HG03520 (cell line): ENCODE data around the gene ARID5B.

Experiments
- ATAC-seq: cut with Tn5 transposase; IDR thresholded peaks from one replicate; pipeline ENCODE4 v1.9.1; 2021; ENCODE audit warnings: mild to moderate bottlenecking, moderate library complexity; ENCODE audit not compliant: unreplicated experiment

ARID5B gene

DNA sequence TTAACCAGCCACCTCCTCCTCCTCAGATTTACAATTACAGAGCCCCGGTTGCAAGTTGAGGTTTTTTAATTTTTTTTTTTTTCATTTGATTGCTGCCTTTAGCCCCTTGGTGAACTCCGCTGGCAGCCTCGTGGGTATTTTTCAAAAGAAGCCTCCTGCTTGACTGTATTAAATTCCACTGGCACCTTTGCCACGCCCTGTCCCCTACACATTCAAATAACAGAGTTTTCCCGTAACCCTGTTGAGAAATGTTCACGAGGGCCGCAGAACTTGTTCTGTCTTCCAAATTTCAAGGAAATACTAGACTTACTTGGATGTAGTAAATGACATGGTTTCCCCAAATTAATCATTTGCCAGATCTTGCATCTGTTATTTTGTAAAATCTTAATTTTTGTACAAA is 167.0 kb downstream of the ARID5B start:
- no peak for ATAC-seq

DNA sequence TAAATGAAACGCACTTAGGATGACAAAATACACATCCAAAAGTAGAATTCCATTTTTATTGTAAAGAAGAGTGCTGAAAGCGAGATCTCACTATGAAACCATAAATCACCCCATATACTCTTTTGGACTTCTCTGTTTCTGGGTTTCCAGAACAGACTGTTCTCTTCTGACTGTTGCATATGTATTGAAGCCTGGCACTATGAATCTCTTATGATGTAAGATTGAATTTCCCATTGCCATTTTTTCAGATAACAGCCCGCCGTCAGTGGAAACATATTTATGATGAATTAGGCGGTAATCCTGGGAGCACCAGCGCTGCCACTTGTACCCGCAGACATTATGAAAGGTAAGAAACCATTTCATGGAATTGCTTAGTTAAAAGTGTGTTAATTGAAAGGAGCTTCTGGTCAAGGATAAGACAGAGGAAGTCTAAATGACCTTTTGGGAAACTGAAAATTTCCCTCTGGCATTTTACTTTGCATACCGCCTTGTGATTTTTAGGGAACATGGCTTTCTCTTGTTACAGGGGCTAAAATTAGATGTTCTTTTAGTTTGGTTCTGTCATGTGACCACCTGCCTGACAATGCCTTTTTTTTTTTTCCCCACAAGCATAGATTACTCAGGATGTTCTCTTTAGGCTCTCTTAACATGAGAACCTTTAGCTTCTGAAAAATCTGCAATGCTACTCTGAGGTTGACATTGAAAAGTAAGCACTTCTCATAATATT is 168.1 kb downstream of the ARID5B start:
- no peak for ATAC-seq

DNA sequence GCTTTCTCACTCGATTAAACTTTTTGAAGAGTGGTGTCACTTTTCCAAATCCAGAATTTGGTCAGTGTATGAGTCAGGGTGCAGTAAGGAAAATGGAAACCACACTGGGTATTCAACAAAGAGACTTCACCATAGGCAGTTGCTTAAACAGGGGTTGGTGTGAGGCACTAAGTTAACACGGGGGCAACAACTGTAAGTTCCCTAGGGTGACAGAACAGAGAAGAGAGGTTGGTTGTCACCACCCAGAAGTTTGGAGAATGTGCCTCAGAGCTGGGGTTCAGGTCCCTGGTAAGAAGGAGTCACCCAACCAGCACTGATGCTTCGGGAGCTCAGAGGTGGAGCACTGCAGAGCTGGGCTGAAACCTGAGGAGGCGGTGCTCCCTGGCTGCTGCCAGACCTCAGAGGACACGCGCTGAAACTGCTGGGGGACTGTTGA is 170.4 kb downstream of the ARID5B start:
- no peak for ATAC-seq

DNA sequence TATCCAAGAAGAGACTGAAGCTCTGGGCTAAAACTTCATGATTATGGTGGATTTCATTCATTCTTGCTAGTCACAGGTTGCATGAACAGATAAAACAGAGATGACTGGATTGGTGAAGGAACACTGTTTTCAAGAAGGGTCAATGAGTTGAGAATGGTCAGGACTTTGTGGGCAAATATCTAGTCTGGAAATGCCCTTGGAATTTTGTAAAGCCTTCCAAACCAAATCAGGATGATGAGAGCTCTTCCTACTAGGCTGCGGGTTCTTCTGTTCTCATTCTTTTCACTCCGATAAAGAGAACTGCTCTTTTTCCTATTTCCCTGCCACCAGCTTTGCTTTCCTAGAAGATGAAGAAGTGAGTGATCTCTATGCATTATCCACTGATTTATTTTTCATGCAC is 171.4 kb downstream of the ARID5B start:
- ATAC-seq = no peak

DNA sequence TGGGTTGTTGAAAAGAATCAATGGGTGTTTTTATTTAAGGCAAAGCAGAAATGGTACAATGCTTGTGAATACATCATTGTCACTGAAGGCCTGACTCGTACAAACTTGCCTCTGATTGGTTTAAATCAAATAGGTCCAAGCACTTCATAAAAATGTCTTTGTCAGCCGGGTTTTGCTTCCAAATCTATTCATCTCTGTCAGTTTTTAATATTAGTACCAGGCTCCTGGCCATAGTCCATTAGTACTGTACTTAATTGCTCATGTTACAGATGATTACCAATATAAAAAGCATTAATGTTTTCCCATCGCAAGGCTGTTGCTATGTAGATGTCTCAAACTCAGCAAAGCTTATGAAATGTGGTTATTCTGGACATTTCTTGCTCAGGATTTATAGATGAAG is 171.9 kb downstream of the ARID5B start:
- no peak for ATAC-seq

DNA sequence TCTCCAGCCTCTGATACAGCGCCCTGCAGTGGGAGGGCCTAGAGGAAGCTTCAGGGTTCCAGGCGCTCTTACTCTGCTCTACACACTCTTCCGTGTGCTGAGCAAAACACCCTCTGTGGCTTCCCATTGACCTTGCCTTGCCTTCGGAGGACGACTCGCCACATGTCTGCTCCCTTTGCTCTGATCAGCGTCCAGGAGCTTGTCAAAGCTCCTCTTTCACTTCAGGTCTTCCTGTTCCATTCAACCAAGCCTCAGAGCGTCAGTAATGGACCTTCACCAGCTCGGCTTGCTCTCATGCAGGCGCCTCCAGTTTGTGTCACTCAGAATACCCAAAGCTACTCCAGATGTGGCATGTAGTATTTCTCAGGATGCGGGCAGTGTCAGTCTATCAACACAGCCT is 173.9 kb downstream of the ARID5B start:
- no peak for ATAC-seq

DNA sequence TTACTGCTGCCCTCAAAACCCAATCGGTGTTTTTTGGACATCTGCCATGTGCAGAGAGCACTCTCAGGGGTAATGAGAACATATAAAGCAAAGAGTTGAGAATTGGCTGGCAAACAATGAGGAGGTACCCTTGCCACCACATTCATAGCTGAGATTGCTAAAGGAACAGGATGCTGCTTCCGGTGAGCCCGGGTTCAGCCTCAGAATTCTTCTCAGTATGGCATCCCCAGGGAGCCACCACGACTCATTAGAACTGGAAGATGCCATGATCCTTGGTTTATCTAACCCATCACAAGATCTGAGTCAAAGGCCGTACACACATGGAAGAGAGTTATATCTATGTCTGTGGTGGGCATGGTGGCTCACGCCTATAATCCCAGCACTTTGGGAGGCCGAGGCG is 174.4 kb downstream of the ARID5B start:
- no peak for ATAC-seq

DNA sequence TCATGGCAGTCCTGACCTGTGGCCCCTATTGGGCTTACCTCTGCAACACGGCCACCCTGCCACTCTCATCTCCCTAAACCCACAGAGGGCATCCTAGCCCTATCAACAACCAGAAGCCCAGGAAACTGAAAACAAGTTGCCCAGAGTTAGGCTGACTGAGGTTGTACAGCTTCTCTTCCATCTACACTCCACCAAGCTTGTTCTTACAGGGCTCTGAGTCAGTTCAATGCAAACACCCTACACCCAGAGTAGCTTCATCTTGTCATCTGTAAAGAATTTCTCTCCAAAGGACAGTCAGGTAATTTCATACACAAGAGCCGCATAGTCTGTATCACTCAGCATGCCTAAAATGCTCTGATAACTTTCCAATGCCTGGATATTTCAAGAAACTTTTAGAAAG is 175.4 kb downstream of the ARID5B start:
- no peak for ATAC-seq

DNA sequence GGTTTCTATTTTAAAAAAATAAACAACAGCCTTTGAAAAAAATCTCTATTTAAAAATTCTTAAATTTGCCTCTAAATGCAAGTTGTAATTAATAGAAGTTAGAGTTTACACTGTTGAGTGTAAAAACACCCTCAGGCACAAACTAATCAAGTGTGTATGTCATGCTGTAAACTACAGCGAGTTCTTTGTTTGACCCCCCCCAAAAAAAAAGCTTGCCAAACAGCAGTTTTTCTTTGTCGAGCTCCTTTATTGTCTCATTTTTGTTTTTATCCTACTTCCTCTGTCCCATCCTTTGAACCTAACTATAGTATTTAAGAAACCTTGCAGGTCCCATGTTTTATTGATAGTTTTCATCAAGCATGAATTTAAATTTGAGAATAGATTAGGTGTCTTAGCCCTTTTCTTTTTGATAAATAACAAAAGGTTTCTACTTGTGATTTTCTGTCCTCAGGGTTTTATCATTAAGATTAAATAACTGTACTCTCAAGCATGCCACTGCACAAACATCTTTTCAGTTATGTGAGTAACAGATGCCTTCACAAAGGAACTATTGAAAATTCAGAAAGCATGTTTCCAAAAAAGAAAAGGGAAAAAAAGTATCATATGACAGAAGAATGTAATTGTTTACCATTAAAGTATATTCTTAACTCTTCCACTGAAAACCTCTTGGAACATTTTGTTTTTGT is 176.0 kb downstream of the ARID5B start:
- ATAC-seq = no peak

DNA sequence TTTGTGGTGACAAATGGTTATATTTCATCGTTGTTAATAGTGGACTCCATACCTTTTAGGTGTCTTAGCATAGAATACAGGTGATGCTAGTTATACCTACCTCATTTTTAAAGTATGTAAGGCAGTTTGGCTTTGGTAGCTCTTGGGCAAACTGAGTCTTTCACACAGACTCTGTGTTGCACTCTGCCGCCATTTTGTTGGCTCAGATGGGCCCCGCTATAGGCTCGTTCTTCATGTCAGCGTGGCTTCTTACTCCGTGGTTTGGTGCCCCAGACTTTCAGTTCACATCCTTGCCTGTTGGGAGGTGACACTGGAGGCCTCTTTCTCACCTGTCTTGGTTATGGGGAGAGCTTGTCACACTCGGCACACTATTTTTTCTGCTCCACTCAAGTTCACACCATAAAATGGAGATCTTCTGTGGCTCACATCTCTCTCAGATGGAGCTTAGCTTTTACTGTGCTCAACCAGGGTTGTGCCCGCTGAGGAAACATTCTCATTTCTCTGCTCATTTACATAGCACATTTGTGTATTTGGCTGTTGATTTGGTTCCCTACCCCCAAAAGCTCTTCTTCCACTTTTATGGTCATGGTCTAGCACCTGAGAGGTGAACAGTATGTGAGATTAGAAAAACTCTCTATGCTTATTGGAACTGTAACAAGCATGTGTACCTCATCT is 178.5 kb downstream of the ARID5B start:
- peak; percentile 67 for ATAC-seq

DNA sequence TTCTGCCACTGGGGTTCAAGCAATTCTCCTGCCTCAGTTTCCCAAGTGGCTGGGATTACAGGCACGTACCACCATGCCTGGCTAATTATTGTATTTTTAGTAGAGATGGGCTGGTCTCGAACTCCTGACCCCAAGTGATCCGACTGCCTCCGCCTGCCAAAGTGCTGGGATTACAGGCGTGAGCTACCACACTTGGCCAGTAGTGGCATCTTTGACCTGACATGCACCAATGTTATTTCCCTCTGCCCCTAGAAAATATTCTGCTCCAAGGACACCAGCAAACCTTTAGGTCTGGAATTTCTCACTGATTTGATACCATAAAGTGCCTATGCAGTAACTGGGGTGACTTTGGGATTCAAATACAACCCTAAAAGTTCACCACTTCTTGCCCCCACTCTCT is 179.4 kb downstream of the ARID5B start:
- ATAC-seq = no peak

DNA sequence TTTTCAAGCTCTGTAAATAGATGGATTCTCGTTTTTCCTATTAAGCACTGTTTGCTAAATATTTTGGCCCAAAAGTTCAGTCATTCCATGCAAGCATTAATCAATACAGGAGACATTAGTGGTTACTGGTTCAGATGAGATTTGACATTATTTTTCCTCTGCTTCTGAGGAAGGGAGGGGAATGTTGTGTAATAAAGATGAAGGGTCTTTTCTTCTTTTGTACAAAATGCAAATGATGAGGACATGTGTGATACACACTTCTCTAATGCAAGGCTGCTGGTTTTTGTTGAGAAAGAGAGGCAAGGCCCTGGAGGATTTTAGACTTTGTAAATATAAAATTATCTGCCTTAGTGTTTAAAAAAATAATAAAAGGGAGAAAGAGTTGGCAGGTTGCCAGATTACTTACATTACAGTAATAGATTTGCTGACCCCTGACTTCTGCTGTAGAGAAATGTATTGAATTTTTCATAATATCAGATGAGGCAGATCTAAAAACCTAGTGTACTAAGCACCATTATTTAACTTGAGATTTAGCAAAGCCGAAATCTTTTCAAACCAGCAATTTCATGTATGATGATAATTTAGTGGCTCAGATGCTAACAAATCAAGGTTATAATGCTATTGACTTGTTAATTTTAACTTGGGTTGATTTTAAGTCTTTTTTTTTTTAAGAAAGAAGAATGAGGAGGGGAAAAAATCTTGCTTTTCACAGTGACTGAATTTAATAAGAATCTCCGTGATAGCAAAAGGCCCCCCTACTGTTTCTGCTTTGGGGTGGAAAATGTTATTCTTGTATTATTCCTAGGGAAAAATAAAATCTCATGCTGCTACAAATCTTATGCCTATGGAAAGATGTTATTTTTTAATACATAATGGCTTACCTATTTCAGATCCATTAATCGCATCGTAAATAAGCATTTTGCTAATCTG is 180.1 kb downstream of the ARID5B start:
- ATAC-seq = no peak

DNA sequence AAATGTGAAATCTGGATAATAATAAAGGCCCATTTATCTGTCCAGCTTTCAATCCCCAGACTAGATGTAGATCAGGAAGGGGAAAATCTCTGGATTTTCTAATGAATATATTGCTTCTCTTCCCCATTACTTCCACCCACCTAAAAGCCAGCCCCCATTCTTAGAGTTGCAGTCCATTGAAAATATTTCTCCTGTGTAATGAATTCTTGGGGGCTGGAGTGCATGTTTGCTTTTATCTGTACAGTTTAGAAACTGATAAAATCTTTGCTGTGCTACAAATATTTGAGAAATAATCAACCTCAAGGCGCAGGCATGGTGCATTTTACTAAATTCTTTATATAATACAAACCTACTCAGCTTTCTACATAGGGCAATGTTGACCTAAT is 180.8 kb downstream of the ARID5B start:
- no peak for ATAC-seq

DNA sequence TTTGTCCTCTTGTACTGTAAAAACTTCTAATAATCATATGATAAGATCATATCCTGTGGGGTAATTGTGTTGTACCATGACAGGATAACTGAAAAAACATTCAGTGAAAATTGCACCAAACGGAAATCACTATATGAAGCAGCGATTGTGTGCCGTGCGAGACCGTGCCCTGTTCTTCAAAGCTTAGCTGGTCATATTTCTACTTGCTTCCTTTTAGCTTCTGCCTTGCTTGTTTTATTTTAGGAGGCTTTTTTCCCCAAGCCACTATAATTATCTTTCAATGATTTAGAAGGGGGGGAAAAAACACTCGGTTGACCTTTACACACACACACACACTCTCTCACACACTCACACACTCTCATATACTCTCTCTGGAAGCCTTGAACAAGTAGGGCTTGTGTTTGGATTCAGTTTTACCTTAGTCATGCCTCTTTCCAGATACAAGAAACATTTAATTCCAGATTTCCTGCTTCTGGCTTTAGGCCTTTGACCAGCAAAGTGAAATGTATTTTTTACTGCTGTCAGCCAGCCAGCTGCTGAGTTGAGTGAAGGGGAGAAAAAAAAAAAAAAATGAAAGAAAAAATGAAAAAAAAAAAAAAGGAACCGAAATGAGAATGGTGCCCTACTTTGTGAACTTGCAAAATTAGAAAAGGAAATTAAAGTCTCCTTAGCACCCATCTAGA is 181.4 kb downstream of the ARID5B start:
- peak; percentile 42 for ATAC-seq

DNA sequence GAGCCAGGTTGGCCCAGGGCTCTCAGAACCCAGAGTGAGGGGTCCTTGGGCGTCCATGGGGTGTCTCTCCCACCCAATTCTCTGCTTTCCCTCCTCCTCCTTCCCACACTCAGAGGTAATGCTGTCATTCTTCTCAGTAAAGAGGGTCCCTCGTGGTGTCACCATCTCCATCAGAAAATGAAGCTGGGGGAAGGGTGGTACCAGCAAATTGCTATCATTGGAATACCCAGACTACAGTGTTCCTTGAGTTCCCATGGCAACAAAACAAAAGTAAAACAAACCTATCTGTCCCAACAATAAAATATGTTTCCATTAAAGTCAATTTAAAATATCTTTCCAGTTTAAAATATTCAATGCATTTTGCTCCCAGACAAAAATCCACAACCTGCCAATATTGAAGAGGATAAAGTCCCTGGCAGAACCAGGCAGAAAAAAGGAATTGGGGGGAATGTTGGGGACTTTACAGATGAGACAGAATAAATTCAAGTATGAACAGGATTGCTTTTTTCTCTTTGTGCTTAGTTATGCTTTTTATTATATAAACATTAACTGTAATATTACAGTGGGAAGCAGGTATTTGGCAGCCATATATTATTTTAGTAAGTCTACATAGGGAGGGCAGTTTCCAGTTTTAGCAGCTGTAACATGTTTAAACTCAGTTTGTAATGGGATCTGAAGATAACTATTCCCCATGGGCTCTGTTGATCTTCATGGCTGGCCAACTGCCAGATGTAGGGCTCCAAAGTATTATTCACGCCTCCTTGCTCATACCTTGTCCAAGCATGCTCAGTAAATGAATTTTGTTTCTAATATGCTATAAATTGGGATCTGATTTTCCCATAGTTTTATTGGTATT is 182.1 kb downstream of the ARID5B start:
- no peak for ATAC-seq

DNA sequence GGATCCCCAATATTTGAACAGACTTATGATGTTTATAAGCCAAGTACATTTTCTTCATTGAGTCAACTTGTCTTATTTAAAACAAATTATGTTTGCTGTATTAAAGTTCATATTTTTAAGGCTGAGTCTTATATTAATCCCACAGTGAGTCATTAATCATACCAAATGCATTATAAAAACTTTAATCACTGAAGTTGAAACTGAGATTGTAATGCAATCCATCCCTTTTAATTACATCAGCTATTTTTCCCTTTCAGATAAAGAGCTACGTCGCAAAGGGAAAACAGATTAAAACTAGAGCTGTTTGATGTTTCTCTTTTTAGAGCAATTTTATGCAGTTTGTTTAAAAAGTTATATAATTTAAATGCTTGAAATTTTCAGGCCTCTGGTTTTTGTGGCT is 183.0 kb downstream of the ARID5B start:
- no peak for ATAC-seq

DNA sequence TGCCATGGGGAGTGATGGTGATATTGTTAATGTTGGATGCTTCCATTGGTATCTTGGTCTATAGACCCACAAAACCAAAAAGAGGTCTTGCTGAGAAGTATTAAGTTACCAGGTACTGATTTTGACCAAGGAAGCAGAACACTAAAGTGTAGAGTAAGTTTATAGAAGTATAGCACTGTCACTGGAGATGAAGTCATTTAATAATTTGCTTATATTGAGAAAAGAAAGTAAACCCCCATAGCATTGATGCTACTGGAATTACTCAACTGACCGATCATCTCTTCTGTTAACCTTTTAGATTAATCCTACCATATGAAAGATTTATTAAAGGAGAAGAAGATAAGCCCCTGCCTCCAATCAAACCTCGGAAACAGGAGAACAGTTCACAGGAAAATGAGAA is 183.9 kb downstream of the ARID5B start:
- no peak for ATAC-seq

DNA sequence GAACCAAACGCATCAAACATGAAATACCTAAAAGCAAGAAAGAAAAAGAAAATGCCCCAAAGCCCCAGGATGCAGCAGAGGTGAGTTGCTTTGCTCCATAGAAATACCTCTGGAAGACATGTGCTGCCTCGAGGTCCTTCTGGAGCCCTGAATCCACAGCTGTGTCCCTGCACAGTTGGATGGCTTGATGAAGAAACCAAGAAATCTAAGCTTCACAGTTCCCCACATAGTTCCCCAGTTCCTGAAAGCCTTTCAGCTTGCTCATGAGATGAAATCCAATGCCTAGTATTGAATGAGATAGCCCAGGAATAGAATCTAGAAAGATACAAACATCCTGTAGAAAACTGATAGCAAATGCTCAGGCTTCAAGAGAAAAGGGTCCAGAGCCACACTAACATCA is 184.3 kb downstream of the ARID5B start:
- no peak for ATAC-seq

DNA sequence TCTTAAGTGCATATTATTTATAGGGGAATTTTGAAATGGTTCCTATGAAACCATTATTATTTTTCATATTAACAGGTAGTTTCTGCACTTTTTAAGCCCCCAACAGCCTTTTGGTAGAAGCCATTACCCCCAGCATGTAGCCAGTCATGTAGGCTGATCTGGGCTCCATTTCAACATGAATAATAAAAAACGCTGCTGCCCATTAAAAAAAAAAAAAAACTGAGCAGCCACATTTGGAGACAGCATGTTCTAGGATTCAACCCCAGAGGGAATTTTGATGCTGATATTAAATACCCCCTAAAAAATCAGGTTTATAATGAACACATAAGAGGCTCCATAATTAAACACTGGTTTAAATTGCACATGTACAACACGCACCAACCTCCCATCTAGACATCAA is 185.8 kb downstream of the ARID5B start:
- ATAC-seq = no peak

DNA sequence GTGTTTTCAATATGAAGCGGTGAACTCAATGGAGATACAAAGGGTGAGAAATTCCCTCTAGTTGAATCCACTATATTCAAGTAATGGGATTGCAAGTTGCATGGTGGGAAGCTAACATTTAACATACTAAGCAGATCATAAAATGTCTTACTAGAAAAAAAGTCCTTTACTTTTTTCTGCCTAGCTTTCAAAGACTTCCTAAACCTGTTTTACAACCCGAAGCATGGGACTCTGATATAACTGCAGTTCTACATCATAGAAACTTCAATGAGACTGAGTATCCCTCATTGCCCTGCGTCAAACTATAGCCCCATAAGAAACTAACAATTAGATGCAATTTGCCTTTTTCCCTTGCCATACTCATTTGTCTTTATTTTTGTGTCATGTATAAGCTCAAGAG is 187.3 kb downstream of the ARID5B start:
- ATAC-seq = no peak
